NCI-H2081 treated with DMSO at 0.1 percent for 48 hours (cell line): Measurements from ENCODE around the gene DOCK6.

ENCODE experiments used
- DNase-seq: peaks from one replicate; lab custom pipeline; 2025; lab: John Stamatoyannopoulos, UW

DOCK6 gene, protein sequence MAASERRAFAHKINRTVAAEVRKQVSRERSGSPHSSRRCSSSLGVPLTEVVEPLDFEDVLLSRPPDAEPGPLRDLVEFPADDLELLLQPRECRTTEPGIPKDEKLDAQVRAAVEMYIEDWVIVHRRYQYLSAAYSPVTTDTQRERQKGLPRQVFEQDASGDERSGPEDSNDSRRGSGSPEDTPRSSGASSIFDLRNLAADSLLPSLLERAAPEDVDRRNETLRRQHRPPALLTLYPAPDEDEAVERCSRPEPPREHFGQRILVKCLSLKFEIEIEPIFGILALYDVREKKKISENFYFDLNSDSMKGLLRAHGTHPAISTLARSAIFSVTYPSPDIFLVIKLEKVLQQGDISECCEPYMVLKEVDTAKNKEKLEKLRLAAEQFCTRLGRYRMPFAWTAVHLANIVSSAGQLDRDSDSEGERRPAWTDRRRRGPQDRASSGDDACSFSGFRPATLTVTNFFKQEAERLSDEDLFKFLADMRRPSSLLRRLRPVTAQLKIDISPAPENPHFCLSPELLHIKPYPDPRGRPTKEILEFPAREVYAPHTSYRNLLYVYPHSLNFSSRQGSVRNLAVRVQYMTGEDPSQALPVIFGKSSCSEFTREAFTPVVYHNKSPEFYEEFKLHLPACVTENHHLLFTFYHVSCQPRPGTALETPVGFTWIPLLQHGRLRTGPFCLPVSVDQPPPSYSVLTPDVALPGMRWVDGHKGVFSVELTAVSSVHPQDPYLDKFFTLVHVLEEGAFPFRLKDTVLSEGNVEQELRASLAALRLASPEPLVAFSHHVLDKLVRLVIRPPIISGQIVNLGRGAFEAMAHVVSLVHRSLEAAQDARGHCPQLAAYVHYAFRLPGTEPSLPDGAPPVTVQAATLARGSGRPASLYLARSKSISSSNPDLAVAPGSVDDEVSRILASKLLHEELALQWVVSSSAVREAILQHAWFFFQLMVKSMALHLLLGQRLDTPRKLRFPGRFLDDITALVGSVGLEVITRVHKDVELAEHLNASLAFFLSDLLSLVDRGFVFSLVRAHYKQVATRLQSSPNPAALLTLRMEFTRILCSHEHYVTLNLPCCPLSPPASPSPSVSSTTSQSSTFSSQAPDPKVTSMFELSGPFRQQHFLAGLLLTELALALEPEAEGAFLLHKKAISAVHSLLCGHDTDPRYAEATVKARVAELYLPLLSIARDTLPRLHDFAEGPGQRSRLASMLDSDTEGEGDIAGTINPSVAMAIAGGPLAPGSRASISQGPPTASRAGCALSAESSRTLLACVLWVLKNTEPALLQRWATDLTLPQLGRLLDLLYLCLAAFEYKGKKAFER (N-terminal part only)

DNA sequence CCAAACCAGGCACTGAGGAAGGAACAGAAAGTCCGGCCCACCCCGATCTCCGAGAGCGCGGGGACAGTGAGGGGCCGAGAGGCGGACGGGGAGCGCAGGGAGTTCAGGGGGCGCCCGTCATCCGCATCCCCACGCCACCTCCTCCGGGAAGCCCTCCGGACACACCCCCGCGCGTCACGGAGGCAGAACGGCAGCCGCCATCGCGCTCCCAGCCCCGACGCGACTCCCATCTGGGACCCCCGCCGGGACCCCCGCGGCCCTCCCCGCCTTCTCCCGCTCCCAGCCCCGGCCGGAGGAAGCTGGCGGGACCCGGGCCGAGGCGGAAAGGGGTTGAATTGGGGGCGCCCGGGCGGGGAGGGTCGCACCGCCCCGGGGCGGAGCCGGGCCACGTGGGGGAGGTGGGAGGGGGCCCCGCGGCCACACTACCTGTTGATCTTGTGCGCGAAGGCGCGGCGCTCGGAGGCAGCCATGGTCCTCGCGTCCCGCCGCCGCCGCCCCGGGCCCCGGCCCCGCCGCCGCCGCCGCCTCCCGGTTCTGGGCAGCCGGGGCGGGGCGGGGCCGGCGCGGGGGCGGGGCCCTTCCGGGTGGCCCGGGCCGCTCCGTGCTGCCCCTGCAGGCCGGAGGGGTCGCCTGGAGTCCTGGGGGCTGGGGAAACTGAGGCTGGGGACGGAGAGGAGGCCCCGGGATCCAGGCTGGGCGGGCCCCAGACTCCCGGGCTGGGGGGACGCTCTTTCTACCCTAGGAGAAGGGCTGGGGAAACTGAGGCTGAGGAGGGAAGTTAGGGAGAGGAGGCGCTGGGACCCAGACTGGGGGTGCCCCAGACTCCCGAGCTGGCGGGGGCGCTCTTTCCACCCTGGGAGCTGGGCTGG lies at the start of gene DOCK6:
Gene DOCK6 (minus strand): TSS at position 554 of the 869 bp plus-strand sequence. CDS start 84 bp downstream, at position 470.
- DNase-seq: no peak

DNA sequence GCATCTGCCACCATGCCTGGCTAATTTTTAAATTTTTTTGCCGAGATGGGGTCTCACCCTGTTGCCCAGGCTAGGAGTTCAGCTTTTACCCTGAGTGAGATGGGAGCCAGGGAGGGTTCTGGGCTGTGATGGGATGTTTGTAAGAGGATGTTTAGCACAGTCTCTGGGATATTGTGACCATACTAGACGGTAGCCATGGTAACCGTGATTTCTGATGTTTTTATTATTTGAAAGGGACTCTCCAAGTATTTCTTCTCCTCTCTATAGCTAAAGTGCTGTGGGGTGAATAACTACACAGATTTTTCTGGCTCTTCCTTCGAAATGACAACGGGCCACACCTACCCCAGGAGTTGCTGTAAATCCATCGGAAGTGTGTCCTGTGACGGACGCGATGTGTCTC lies 44.0 kb upstream of the DOCK6 start:
- no peak for DNase-seq

DNA sequence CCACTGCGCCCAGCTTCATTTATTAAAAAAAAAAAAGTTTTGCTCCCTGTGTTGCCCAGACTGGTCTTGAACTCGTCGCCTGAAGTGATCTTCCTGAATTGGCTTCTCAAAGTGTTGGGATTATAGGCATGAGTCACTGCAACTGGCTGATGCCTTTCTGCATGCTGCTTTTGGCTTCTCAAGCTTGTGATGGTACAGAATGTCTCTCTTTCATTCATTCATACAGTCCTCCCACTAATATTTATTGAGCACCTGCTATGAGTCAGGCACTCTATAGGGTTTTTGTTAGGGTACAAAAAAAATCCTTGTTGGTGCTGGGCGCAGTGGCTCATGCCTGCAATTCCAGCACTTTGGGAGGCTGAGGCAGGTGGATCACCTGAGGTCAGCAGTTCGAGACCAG lies 42.6 kb upstream of the DOCK6 start:
- no peak for DNase-seq

DNA sequence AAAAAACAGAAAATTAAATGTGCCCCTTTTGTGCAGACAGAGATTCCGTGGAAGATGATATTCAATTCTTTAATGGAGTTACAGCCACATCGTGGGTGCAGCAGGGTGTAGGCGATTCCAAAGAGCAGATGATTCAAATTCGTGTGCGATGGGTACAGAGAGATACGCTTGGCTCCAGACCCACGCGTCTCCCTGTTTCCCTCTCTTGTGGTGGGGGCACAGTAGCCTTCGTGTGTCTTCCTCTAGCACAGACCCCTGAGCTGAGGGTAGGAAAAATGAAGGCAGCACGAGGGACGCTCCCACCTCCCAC lies 38.4 kb upstream of the DOCK6 start:
- no peak for DNase-seq

DNA sequence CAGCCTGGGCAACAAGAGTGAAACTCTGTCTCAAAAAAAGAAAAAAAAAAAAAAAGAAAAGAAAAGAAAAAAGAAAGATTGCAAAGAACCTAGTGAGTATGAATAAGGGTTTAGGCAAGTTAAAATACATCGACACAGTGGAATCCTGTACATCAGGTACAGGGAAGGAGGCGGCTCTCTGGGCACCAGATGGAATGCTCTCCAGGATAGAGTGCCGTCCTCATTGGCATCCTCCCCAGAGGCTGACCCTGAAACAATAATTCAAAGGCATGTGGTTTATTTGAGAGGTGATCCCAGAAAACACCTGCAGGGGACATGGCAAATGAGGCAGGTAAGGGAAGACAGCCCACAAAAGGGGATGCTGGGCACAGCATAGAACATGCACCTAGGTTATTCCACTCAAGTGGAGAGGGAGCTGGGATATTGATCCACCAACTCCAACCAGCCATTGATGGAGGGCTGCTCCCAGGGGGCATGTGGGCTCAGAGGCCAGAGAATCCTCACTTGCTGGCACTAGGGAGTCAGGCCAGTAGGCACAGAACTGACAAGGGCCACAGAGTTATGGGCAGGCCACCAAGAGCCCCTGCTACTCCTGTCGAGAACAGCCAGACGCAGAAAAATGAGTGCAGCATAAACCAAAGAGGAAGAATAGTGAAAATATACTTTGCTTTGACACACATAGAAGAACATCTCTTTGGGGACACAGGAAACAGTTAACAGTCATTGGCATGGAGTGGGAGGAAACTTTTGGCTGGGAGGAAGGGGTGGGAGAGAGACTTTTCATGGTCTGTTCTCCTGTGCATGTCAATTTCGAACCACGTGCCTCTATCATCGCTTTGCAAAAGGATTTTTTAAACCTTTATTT lies 37.9 kb upstream of the DOCK6 start:
- no peak for DNase-seq

DNA sequence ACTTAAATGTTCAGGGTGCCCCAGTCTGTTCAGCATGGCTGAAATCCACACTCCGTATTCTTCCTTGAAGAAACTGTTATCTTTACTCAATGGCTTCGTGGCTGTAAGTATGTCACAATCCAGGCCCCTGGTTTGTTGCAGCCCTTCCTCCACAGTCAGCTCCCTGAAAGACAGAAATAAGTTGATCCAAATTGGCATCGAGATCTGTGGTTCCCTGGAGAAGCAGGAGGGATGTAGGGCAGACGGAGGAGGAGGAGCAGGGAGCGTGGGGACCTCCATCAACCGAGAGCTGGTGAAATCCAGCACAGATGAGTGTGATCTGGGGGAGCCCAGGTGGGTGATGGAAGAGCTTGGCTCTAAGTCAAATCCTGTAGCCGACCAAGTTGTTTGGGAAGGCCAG lies 33.9 kb upstream of the DOCK6 start:
- no peak for DNase-seq

DNA sequence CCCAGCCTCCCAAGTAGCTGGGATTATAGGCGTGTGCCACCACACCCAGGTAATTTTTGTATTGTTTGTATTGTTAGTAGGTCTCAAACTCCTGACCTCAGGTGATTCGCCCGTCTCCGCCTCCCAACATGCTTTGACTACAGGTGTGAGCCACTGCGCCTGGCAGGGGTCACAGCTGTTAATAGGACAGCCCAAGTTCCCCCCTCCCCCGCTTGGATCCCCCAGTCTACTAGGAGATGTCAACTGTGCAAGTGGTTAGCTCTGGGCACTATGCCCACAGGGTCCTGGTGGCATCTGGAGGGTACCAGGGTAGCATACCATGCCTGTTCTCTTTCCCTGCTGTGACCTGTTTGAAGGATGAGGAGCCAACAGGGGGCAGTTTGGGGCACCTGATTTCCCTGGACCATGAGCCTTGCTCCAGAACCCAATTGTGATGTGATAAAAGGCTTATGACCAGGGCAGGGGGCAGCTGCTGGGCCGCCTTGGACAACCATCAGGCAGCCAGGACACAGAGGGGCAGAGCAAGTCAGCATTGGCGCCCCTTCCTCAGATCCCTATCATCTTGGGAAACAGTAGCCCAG lies 33.4 kb upstream of the DOCK6 start, which contains the start of gene TSPAN16:
Gene TSPAN16 (plus strand): TSS at position 496 of the 581 bp plus-strand sequence. CDS start 138 bp downstream, outside the sequence.
- DNase-seq: no peak

DNA sequence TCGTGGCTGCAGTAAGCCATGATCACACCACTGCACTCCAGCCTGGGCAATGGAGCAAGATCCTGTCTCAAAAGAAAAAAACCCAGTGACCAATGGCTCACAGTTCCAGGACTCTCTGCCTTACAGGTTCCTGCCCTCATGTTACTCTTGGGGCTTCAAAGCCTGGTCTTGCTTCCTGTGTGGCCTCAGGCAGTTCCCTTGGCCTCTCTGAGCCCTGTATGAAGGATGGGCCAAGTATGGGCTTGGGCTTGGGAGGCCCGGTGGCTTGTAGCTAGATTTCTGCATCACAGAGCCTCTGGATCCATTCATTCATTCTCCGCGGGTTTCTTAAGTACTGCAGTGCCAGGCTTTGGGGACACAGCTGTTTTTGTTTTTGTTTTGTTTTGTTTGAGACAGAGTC lies 32.9 kb upstream of the DOCK6 start:
- DNase-seq: no peak

DNA sequence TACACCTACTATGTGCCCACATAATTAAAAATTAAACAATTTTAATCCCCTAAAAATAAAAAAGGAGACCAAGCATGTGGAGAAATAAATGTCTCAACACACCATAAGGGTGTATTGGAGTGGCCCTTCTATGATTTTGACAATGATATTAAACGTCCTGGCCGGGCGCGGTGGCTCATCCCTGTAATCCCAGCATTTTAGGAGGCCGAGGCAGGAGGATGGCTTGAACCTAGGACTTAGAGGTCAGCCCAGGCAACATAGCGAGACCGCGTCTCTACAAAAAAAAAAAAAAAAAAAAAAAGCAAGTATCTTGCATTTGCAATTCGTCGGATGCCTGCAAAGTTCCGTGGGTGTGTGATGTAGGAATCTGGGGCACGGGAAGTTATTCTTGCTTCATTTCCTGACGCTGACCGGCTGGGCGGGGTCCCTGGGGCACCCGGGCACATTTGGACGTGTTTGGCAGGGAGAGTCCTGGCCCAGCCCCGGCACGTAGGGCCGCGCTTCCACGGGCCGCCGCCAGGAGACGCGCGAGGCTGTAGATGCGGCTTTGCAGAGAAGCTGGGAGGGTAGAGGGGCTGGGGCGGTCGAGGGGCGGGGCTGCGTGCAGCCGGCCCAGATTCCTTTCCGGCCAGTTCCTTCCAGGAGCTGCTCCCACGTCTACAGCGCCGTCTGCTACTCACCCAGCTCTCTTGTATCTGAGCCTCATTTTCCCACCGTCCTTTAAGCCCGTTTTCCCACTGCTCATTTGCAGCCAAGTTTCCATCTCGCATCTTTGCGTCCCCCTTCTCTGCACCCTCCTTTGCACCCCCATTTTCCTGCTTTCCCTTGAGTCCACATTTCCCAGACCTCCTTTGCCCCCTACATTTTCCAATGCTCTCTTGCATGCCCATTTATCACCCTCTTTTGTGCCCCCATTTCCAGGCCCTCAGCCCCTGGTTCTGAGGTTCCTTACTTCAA lies 31.4 kb upstream of the DOCK6 start:
- peak; percentile 34 for DNase-seq

DNA sequence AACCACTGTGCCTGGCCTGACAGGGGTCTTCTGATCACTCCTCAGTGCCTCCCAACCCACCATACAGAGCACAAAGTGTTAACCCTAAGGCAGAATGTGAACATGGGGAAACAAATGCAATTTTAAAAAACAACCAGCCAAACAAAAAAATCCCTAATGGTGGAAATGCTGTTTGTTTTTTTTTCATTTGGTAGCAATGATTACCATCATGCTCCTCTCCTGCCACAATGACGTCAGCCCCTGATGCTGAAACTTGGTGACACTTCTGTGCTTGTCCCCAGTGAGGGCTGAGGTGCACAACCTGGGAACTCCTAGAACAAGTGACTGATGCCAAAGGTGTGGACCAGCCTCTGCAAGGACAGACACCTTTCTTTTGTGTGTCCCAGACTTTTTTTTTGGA lies 29.7 kb upstream of the DOCK6 start:
- no peak for DNase-seq

DNA sequence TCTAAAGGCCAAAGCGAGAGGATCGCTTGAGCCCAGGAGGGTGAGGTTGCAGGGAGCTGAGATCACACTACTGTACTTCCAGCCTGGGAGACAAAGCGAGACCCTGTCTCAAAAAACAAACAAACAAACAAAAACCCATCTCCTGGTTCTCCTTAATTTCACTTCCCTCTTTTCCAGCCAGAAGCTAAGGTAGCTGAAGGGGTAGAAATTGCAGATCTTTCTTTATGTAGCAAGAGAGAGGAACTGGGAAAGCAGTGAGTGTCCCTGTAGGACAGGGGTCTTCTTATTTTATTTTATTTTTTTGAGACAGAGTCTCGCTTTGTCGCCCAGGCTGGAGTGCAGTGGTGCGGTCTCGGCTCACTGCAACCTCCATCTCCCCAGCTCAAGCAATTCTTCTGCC lies 29.1 kb upstream of the DOCK6 start:
- DNase-seq: no peak

DNA sequence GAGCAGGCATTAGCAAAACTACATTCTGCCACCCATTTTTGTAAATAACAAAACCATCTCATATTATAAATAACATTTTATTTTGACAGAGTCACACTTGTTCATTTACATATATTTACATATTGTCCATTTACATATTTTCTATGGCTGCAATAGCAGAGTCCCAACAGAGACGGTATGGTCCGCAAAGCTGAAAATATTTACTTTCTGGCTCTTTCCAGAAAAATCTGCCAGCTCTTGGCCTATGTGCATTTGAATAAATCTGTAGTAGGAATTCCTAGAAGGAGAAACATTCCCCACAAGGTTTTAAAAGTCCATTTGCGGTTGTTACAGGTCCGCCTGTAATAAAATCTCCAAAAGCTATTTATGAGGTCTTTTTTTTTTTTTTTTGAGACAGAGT lies 27.9 kb upstream of the DOCK6 start:
- no peak for DNase-seq

DNA sequence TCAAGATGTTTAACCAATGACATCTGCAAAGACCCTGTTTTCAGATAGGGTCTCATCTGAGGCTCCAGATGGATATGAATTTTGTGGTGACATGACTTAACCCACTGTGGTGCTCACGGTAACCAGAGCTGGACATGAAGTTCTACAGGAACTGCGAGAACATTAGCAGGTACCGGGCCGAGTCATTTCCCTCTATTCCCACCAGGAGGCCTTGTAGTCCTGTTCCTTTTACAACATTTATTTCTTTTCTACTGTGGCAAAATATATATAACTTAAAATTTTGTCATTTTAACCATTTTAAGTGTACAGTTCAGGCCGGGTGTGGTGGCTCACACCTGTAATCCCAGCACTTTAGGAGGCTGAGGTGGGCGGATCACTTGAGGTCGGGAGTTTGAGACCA lies 26.0 kb upstream of the DOCK6 start:
- DNase-seq: no peak

DNA sequence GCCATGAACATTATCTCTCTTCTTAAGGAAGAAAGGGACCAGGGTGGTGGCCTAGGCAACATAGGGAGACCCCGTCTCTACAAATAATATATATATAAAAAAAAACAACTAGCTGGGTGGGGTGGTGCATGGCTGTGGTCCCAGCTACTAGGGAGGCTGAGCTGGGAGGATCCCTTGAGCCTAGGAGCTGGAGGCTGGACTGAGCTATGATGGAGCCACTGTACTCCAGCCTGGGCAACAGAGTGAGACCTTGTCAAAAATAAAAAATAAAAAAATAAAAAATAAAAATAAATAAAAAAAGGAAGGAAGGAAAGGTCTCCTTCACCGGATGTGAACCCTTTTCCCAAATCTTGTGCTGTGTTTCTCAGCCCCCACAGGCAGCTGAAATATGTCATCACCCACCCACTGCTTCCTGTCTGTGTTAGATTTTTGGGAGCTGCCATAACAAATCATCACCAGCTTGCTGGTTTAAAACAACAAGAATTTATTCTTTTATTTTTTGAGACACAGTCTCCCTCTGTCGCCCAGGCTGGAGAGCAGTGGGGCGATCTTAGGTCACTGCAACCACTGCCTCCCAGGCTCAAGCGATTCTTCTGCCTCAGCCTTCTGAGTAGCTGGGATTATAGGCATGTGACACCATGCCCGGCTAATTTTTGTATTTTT lies 24.1 kb upstream of the DOCK6 start:
- DNase-seq: no peak

DNA sequence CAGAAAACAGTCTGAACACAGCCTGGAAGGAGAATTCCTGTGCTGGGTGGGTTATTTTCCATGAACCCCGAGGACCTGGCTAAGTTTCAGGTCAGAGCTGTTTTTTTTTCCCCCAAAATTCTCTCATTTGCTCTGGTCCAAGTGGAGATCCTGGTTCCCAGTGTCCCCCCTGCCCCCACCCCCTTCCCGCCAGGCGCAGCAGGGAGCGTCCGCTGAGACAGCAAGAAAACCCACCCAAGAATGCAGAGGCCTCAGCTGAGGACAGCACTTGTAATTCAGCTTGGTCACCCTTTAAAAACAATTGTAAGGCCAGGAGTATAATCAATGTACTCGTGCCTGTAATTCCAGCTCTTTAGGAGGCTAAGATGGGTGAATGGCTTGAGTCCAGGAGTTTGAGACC lies 22.2 kb upstream of the DOCK6 start:
- DNase-seq: no peak

DNA sequence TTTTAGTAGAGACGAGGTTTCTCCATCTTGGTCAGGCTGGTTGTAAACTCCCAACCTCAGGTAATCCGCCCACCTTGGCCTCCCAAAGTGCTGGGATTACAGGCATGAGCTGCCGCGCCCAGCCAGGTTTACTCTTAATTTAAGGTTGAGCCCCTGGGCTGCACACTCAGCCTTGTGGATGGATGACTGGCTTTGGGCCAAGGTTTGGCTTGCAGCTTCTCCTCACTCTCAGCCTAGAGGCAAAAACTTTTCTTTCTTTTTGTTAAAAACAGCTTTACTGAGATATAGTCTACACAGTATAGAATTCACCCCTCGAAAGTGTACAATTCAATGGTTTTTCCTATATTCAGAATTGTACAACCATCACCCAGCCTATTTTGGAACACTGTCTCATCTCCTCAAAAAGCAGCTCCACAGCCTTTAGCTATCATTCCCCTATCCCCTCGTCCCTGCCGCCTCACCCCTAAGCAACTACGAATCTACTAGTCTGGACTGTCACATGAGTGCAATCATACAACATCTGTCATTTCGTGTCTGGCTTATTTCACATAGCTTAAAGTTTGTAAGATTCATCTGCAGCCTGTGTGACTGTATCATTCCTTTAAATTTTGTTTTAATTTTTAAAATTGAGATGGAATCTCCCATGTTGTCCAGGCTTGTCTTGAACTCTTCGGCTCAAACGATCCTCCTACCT lies 19.2 kb upstream of the DOCK6 start:
- DNase-seq: no peak

DNA sequence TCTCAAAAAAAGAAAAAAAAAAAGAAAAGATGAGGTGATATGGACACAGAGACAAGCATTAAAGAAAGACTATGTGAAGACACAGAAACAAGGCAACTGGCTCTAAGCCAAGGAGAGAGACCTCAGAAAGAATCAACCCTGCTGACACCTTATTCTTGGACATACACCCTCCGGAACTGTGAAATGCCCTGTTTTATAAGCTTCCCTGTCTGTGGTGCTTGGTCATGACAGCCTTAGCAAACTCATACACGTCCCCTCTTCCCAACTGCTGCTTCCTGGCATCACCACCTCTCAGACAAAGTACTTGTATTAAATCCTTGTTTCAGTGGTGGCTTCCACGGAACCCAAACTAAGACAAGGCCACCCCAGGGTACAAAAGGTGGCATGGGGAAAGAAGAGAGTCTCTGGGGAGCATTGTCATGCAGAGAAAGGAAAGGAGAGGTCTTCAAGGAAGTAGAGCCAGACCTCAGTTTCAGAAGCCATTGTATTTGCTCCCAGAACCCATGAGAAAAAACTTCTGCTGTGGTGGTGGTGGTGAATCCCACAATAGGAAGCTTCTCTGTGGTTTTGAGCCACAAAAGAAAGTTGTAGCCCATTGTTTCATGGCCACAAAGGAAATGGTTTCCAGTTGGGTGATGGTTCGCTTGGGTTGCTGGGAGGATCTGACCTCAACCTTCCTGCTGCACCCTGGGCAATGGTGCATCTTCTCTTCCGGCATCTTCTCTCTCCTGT lies 17.3 kb upstream of the DOCK6 start:
- DNase-seq: no peak
